Mesothelial cell of epicardium (in vitro differentiated cells): ENCODE measurements around the gene HFE. TPM values are rescaled to one million over a fixed set of nuclear protein-coding genes. Genes with fewer than 3 reads are reported as not detected.

ENCODE experiments used
- DNase-seq, 2 experiments: peaks; one replicate each; pipeline ENCODE4 v3.0.0; 2021; ENCODE audit warnings: low spot score in 2 of 2; ENCODE audit not compliant: unreplicated experiment in 2 of 2
- H3K27ac Mint-ChIP-seq: 2 replicates; pipeline ENCODE4 v1.8.0; 2021; ENCODE audit warnings: mixed read lengths
- H3K27me3 Mint-ChIP-seq: 2 replicates; pipeline ENCODE4 v1.8.0; 2021; ENCODE audit warnings: low read depth, mixed read lengths
- H3K36me3 Mint-ChIP-seq: 2 replicates; pipeline ENCODE4 v1.8.0; 2021; ENCODE audit warnings: mixed read lengths
- H3K4me1 Mint-ChIP-seq: 2 replicates; pipeline ENCODE4 v1.8.0; 2021; ENCODE audit warnings: mixed read lengths
- H3K4me3 Mint-ChIP-seq: 2 replicates; pipeline ENCODE4 v1.8.0; 2021; ENCODE audit warnings: mild to moderate bottlenecking, moderate library complexity, mixed read lengths
- H3K9me3 Mint-ChIP-seq: 2 replicates; pipeline ENCODE4 v1.8.0; 2021; ENCODE audit warnings: mixed read lengths
- CTCF ChIP-seq: fragments of 200-600 bp; sonication (generic); IDR thresholded peaks from one replicate; pipeline ENCODE4 v1.5.0; 2021; ENCODE audit warnings: antibody characterized with exemption; ENCODE audit not compliant: unreplicated experiment
- total RNA-seq: library from RNA; stranded (reverse); gene quantifications from 3 replicates; pipeline ENCODE4 v1.2.1, GENCODE V29; 2021

Gene HFE
- total RNA-seq, 1 donor from 2014 or later: 7.0 TPM

DNA sequence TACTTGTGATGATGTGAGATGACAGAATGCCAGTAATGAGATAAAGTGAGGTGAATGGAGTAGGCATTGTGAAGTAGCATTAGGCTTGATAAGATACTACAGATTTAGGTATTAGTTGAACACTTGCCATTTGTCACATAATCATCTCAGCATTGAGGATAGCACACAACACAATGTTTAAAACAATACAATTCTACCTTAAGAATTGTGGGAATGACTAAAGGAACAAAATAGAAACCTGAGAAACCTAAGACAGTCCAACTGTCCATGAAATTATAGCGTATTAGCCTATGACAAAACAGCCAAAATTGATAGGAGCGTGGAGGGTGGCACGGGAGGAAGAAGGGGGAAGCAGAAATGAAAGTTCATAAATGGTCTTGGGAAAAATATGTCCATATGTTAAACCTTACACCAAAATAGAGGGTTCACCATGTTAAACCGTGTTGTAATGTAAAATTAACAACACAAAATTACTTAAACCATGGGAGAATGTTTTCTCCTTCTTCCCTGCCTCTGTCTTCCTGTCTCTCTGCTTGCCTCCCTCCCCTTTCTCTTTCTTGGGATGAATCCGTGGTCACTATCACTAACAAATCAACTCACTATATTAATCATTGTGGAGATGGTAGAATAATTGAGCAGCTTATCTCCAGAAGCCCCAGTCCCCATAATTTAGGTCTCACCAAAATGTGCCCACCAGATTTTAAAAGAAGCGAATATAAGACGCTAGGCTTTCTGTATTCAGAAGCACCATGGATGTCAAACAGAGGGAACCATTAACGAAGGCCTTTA is 33.0 kb upstream of the HFE start:
- Mint-ChIP-seq H3K27ac (peak overlapping the region; percentile 100), H3K4me3 (peak overlapping the region; percentile 86), H3K36me3 (no peaks in the 10 kb centered on the region), H3K27me3 (no peaks in the 10 kb centered on the region), H3K9me3 (no peaks in the 10 kb centered on the region), H3K4me1 (peaks cover 21% of the 10 kb centered on the region)
- no peak for DNase-seq
- no peak for TF ChIP-seq CTCF

DNA sequence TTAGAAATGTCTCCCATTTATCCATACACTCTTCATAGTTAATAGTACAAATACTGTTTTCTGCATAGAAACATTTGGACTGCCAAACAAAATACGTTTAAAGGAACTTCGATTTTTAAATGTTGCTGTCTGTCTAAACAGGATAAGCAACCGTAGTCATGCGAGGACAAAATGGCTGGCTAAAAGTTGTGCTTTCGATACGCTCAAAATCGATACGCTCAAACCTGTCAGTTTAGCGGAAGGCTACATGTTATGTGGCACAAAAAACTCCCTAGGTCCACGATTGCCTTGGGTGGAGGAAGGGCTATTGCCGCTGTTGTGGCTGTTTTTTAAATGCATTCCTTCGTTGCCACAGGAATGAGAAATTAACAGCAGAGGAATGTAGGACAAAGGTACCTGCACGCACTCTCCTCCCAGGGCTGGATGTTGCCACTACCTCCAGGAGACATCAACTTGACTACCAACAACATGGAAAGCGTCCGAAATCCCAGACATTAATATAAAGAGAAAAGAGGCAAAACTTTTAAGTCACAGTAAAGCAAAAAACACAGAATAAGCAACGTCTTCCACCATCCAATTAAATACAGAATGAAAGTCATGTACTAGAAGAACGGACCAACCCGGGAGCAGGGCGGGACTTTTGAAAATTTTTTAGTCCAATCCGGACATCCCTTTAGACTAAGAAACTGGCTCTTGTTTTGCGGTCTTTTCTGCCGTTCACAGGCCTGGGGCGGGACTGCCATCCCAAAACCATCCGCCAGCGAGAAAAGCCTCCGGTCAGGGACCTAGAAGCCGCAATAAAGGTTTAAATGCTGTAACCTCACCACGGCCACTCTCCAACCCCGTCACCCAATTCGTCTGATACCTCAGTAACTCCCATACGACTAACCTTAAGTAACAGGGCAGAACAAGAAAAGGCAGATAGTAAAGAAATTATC is 32.2 kb upstream of the HFE start:
- Mint-ChIP-seq H3K9me3 (no peaks in the 10 kb centered on the region), H3K4me3 (peak overlapping the region; percentile 86), H3K36me3 (no peaks in the 10 kb centered on the region), H3K27ac (peak overlapping the region; percentile 100), H3K27me3 (no peaks in the 10 kb centered on the region), H3K4me1 (peaks cover 20% of the 10 kb centered on the region)
- DNase-seq: peak; percentile 67 to 82
- no peak for TF ChIP-seq CTCF

DNA sequence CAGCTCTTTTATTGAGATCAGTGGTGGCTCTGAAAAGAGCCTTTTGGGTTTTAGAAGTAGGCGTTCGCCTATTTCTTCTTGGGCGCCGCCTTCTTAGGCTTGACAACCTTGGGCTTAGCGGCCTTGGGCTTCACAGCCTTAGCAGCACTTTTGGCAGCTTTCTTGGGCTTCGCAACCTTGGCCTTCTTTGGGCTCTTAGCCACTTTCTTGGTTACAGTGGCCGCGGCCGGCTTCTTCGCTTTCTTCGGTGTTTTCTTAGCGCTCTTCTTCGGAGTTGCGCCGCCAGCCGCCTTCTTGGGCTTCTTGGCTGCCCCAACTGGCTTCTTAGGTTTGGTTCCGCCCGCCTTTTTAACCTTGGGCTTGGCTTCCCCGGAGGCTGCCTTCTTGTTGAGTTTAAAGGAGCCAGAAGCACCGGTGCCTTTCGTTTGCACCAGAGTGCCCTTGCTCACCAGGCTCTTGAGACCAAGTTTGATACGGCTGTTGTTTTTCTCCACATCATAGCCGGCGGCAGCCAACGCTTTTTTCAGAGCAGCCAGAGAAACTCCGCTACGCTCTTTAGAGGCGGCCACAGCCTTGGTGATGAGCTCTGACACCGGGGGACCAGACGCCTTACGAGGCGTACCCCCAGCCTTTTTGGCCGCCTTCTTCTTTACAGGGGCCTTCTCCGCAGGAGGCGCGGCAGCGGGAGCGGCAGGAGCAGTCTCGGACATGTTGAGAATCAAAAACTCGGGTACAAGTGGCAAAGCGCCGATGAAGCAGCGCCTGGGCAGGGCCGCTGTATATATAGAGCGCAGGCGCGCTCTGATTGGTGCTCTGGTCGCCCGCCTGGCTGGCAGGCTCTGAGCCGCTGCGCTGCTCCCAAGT is 31.3 kb upstream of the HFE start:
- peak; percentile 43 to 79 for DNase-seq
- no peak for TF ChIP-seq CTCF
- no peaks in the 10 kb centered on the region for H3K27me3 Mint-ChIP-seq
- H3K27ac Mint-ChIP-seq: peak overlapping the region; percentile 100
- H3K36me3 Mint-ChIP-seq: no peaks in the 10 kb centered on the region
- H3K9me3 Mint-ChIP-seq: no peaks in the 10 kb centered on the region
- H3K4me1 Mint-ChIP-seq: peaks cover 20% of the 10 kb centered on the region
- H3K4me3 Mint-ChIP-seq: peak overlapping the region; percentile 86

DNA sequence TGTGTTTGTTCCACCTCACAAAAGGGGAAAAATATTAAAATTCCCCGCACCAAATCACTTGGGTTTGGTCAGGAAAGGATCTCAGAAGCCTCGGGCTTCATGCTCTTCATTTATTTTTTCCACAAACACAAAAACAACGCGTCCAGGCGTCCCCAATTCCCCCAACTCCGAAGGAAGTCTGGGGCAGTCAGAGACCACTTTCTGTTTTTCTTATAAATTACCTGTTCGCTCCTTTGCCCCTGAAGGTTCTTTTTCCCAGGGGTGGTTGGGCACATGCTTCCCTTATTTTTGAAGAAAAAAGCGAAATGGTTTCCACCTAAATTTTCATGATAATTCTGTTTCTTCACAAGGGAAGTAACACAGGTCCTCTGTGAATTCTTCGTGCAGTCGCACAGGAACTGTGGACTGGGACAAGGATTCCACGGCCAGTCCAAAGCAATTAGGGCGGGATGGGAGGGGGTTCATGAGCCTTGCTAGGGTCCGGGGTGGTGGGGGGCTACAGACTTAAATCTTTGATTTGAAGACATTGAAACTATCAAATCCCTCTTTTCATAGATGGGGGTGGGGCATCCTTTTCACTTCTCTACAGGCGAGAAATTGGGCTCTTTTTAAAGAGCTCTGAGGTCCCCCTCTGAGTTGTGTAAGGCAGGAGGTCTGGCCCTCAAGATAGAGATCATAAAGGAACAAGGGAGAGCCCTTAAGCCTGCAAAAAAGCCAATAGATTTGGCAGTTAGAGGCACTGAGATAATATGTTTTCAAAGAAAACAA is 30.5 kb upstream of the HFE start:
- no peaks in the 10 kb centered on the region for H3K9me3 Mint-ChIP-seq
- H3K4me1 Mint-ChIP-seq: peaks cover 19% of the 10 kb centered on the region
- peak overlapping the region; percentile 100 for H3K27ac Mint-ChIP-seq
- H3K36me3 Mint-ChIP-seq: no peaks in the 10 kb centered on the region
- TF ChIP-seq CTCF: no peak
- H3K4me3 Mint-ChIP-seq: peak overlapping the region; percentile 86
- H3K27me3 Mint-ChIP-seq: no peaks in the 10 kb centered on the region
- DNase-seq: no peak
